ENCODE results near the gene MAS1L.
A peak's percentile ranks its signal among the peaks of the same experiment; 100 is the strongest.

MAS1L gene

DNA sequence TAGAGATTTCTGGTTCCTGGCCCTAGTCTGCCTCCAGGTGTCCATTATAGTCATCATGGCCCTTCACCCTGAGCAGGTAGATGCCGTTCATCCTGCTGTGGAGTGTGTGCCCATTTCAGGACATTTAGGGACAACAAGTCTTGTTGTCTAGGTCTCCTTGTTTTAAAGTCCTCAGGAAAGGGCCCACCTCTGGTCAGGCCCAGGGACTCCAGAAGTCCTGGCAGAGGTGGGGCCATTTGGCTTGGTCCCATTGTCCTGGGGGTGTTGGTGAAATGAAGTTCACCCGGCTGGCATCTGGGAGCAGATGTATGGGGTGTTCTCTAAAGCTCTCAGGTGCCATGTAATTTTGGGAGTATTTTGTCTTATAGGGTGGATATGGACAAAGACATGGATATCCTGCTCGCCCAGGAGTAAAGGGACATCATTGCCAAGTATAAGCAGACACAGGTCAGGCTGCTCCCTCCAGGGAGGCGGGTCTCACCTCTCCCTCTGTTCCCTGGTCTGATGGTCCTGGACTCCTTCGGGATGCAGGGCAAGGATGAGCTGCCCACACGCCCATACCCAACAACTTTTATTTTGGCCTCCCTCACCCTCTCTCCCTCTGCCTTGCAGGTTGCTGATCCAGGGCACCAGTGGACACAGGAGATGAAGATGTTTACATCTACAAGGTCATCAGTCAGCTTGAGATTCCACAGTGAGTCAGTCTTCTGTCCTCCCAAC lies 31.7 kb upstream of the MAS1L start:
- H3K27me3 ChIP-seq = no peaks in the 10 kb centered on the region
- H3K4me3 ChIP-seq (ENCODE audit: low read depth, low read length) = no peak overlapping the region
- no peaks in the 10 kb centered on the region for H3K9me3 ChIP-seq
- no peaks in the 10 kb centered on the region for H3K36me3 ChIP-seq
- no peak for DNase-seq
- no peaks in the 10 kb centered on the region for H3K4me1 ChIP-seq
- TF ChIP-seq, protein P1, sequence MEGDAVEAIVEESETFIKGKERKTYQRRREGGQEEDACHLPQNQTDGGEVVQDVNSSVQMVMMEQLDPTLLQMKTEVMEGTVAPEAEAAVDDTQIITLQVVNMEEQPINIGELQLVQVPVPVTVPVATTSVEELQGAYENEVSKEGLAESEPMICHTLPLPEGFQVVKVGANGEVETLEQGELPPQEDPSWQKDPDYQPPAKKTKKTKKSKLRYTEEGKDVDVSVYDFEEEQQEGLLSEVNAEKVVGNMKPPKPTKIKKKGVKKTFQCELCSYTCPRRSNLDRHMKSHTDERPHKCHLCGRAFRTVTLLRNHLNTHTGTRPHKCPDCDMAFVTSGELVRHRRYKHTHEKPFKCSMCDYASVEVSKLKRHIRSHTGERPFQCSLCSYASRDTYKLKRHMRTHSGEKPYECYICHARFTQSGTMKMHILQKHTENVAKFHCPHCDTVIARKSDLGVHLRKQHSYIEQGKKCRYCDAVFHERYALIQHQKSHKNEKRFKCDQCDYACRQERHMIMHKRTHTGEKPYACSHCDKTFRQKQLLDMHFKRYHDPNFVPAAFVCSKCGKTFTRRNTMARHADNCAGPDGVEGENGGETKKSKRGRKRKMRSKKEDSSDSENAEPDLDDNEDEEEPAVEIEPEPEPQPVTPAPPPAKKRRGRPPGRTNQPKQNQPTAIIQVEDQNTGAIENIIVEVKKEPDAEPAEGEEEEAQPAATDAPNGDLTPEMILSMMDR (IDR thresholded peaks at IDR 0.05; ENCODE audit: low read depth, low read length) = no peak

DNA sequence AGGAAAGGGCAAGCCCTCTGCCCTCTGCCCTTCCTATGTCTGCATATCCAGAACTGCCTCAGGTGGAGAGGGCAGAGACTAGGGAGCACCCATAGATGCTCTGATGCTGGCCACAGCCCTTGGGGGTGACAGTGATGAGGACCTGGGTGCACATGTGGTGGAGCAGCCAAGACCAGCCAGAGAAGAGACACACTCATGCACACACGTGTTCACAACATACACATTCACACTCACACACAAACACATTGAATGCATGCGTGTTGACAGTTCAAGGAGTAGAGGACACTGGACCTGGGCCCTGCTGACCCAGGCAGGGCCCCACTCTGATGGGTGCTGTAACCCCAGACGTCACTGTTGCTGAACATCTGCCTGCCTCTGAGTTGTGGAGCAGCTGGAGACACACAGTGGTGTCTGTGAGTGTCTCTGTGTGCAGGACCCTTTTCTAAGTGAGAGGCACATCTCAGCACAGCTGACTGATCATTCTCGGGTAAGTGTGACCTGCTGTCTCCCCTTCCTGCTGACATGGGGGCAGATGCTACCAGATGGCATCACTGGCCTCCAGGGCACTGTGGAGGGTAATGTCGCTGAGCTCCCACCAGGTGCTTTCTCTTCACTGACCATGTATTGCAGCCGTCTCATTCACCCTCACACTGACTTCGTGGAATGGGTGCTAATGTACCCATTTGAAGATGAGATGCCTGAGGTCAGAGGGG lies 30.1 kb upstream of the MAS1L start:
- no peak overlapping the region for H3K4me3 ChIP-seq (ENCODE audit: low read depth, low read length)
- H3K27me3 ChIP-seq = no peaks in the 10 kb centered on the region
- H3K9me3 ChIP-seq = no peaks in the 10 kb centered on the region
- no peak for DNase-seq
- H3K4me1 ChIP-seq = no peaks in the 10 kb centered on the region
- TF ChIP-seq, protein P1 (IDR thresholded peaks at IDR 0.05; ENCODE audit: low read depth, low read length) = no peak
- no peaks in the 10 kb centered on the region for H3K36me3 ChIP-seq

DNA sequence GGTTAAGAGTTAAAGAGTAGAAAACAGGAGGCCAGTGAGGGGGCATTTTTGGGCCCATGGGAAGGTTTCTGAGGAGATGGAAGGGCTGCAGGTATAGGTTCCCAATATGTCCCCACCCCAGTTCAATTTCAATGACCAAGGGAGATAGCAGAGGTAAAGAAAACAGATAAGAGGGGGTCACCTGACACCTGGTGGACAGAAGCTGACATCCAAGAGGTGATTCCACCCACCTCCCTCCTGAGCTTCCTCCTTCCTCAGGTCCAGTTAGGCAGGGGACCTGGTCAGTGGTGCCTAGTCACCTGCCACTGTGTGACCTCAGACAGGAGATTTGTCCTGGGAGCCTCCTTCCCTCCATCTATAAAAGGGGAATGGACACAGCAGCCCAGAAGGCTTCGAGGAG lies 29.5 kb upstream of the MAS1L start:
- H3K4me1 ChIP-seq = no peaks in the 10 kb centered on the region
- no peaks in the 10 kb centered on the region for H3K9me3 ChIP-seq
- H3K4me3 ChIP-seq (ENCODE audit: low read depth, low read length) = no peak overlapping the region
- TF ChIP-seq, protein P1 (IDR thresholded peaks at IDR 0.05; ENCODE audit: low read depth, low read length) = no peak
- no peaks in the 10 kb centered on the region for H3K27me3 ChIP-seq
- no peak for DNase-seq
- H3K36me3 ChIP-seq = no peaks in the 10 kb centered on the region

DNA sequence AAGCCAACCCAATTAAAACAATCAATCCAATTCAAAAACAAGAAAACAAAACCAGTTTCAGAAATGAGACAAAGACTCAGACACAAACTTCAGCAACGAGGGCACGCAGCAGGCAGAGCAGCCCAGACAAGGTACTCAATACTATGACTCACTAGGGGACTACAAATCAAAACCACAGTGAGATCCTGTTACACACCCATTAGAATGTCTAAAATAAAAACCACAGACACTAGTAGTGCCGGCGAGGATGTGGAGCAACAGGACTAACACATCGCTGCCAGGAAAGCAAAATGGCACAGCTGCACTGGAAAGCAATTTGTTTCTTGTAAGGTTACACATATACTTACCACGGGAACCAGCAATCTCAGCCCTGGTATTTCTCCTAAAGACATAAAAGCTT lies 28.4 kb upstream of the MAS1L start:
- no peaks in the 10 kb centered on the region for H3K9me3 ChIP-seq
- H3K4me1 ChIP-seq = no peaks in the 10 kb centered on the region
- no peak overlapping the region for H3K4me3 ChIP-seq (ENCODE audit: low read depth, low read length)
- H3K36me3 ChIP-seq = no peaks in the 10 kb centered on the region
- H3K27me3 ChIP-seq = no peaks in the 10 kb centered on the region
- DNase-seq = no peak
- TF ChIP-seq, protein P1 (IDR thresholded peaks at IDR 0.05; ENCODE audit: low read depth, low read length) = no peak

DNA sequence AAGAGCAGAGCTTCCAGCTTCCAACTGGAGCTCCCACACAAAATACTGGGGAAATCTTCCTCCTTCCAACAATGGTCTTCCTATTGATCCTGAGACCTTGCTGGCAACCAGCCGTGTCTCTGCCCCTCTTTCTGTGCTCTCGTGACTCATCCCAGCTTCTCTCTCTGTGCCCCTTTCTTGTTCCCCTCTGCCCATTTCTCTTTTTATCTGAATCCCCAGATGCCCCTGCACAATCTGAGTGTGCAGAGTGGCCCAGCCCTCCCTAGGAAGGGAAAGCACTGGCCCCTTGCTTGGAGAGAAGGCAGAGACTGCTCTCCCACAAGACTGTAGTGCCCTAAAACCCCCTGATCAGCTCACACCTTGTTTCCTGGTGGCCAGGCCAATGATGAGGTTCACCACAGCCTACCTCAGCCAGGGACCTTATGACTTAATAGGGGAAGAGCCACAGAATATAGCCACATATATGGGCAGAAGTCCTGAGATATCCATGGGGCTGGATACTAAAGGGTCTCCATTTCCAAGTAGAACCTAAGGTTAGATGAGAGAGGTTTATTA lies 23.1 kb upstream of the MAS1L start:
- TF ChIP-seq, protein P1 (IDR thresholded peaks at IDR 0.05; ENCODE audit: low read depth, low read length) = no peak
- no peaks in the 10 kb centered on the region for H3K4me1 ChIP-seq
- no peak overlapping the region for H3K4me3 ChIP-seq (ENCODE audit: low read depth, low read length)
- no peak for DNase-seq
- no peaks in the 10 kb centered on the region for H3K9me3 ChIP-seq
- no peaks in the 10 kb centered on the region for H3K36me3 ChIP-seq
- no peaks in the 10 kb centered on the region for H3K27me3 ChIP-seq

DNA sequence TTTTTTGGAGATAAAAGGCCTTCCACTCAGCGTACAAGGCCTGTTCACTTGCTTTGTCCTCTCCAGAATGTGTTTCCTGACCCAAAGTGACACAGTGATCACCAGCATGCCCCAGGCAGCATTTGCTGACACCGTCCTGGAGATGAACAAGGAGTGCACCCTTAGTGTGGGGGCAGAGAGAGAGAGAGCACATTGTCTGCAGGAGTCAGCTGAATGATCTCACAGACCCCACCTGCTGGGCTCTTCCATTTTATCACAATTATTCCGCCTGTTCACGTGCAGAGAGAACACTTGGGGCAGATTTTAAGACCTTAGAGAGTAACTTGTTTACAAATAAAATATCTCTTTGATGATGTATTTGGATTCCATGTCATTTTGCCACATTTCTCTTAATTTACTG lies 22.4 kb upstream of the MAS1L start:
- Histone ChIP-seq H3K4me1 (no peaks in the 10 kb centered on the region), H3K36me3 (no peaks in the 10 kb centered on the region), H3K9me3 (no peaks in the 10 kb centered on the region), H3K27me3 (no peaks in the 10 kb centered on the region), H3K4me3 (ENCODE audit: low read depth, low read length) (no peak overlapping the region)
- no peak for DNase-seq
- TF ChIP-seq, protein P1 (IDR thresholded peaks at IDR 0.05; ENCODE audit: low read depth, low read length) = peak; percentile 30
